ENCODE measurements around the gene CIAO2A.

The CIAO2A gene

GRCh38 chr15:64030123-64030522, 63.5 kb downstream of the CIAO2A start:
- no peak for DNase-seq (ENCODE audit: low spot score)
- H3K4me1 Mint-ChIP-seq (ENCODE audit: low read depth) = peaks cover 11% of the 10 kb centered on the region
- no peak overlapping the region for H3K27ac Mint-ChIP-seq
- H3K27me3 Mint-ChIP-seq (ENCODE audit: low read depth) = no peaks in the 10 kb centered on the region
- no peak overlapping the region for H3K4me3 Mint-ChIP-seq
- no peaks in the 10 kb centered on the region for H3K36me3 Mint-ChIP-seq (ENCODE audit: low read depth)
- no peaks in the 10 kb centered on the region for H3K9me3 Mint-ChIP-seq

GRCh38 chr15:64029633-64030032, 64.0 kb downstream of the CIAO2A start:
- no peak for DNase-seq (ENCODE audit: low spot score)
- H3K36me3 Mint-ChIP-seq (ENCODE audit: low read depth) = no peaks in the 10 kb centered on the region
- no peak overlapping the region for H3K4me3 Mint-ChIP-seq
- H3K9me3 Mint-ChIP-seq = no peaks in the 10 kb centered on the region
- no peaks in the 10 kb centered on the region for H3K27me3 Mint-ChIP-seq (ENCODE audit: low read depth)
- peaks cover 11% of the 10 kb centered on the region for H3K4me1 Mint-ChIP-seq (ENCODE audit: low read depth)
- no peak overlapping the region for H3K27ac Mint-ChIP-seq

GRCh38 chr15:64029110-64029509, 64.5 kb downstream of the CIAO2A start:
- Mint-ChIP-seq H3K4me1 (ENCODE audit: low read depth) (peaks cover 11% of the 10 kb centered on the region), H3K36me3 (ENCODE audit: low read depth) (no peaks in the 10 kb centered on the region), H3K4me3 (no peak overlapping the region), H3K27me3 (ENCODE audit: low read depth) (no peaks in the 10 kb centered on the region), H3K9me3 (no peaks in the 10 kb centered on the region), H3K27ac (no peak overlapping the region)
- DNase-seq (ENCODE audit: low spot score) = no peak

- Mint-ChIP-seq H3K27me3 (ENCODE audit: low read depth) (no peaks in the 10 kb centered on the region), H3K27ac (no peak overlapping the region), H3K9me3 (no peaks in the 10 kb centered on the region), H3K4me3 (no peak overlapping the region), H3K36me3 (ENCODE audit: low read depth) (no peaks in the 10 kb centered on the region), H3K4me1 (ENCODE audit: low read depth) (peaks cover 6% of the 10 kb centered on the region)
- no peak for DNase-seq (ENCODE audit: low spot score)
Measured at GRCh38 chr15:64026591-64026990, 67.0 kb downstream of the CIAO2A start.

- H3K4me3 Mint-ChIP-seq = no peak overlapping the region
- no peaks in the 10 kb centered on the region for H3K9me3 Mint-ChIP-seq
- H3K4me1 Mint-ChIP-seq (ENCODE audit: low read depth) = peaks cover 1% of the 10 kb centered on the region
- H3K27ac Mint-ChIP-seq = no peak overlapping the region
- H3K27me3 Mint-ChIP-seq (ENCODE audit: low read depth) = no peaks in the 10 kb centered on the region
- no peak for DNase-seq (ENCODE audit: low spot score)
- H3K36me3 Mint-ChIP-seq (ENCODE audit: low read depth) = no peaks in the 10 kb centered on the region
Measured at GRCh38 chr15:64024172-64025050, 69.2 kb downstream of the CIAO2A start.

GRCh38 chr15:64023220-64023619, 70.4 kb downstream of the CIAO2A start:
- Mint-ChIP-seq H3K27me3 (ENCODE audit: low read depth) (no peaks in the 10 kb centered on the region), H3K4me3 (no peak overlapping the region), H3K27ac (no peak overlapping the region), H3K4me1 (ENCODE audit: low read depth) (peaks cover 1% of the 10 kb centered on the region), H3K36me3 (ENCODE audit: low read depth) (no peaks in the 10 kb centered on the region), H3K9me3 (no peaks in the 10 kb centered on the region)
- no peak for DNase-seq (ENCODE audit: low spot score)

- Mint-ChIP-seq H3K27me3 (ENCODE audit: low read depth) (no peaks in the 10 kb centered on the region), H3K4me3 (no peak overlapping the region), H3K9me3 (no peaks in the 10 kb centered on the region), H3K36me3 (ENCODE audit: low read depth) (no peaks in the 10 kb centered on the region), H3K4me1 (ENCODE audit: low read depth) (peaks cover 1% of the 10 kb centered on the region), H3K27ac (no peak overlapping the region)
- DNase-seq (ENCODE audit: low spot score) = no peak
Measured at GRCh38 chr15:64022571-64022970, 71.1 kb downstream of the CIAO2A start.
